NT2/D1 (cell line): Measurements from ENCODE around the gene FTO.

Experiments
- DNase-seq: peaks from one replicate; pipeline ENCODE4 v3.0.0-alpha.2; 2011; ENCODE audit warnings: low read depth, low spot score
- H3K27me3 ChIP-seq: 2 replicates; pipeline ENCODE4 v1.6.0; 2011; ENCODE audit warnings: mild to moderate bottlenecking; ENCODE audit not compliant: insufficient read length, insufficient read depth
- H3K36me3 ChIP-seq: 2 replicates; pipeline ENCODE4 v1.6.1; 2011; ENCODE audit warnings: mild to moderate bottlenecking, low read length, mixed read lengths; ENCODE audit not compliant: insufficient read depth, insufficient read length
- H3K4me1 ChIP-seq: 2 replicates; pipeline ENCODE4 v1.5.1; 2011; ENCODE audit not compliant: insufficient read depth, insufficient read length
- H3K4me3 ChIP-seq: 2 replicates; pipeline ENCODE4 v1.5.1; 2011; ENCODE audit warnings: low read depth; ENCODE audit not compliant: insufficient read length
- H3K9ac ChIP-seq: 2 replicates; pipeline ENCODE4 v1.6.0; 2011; ENCODE audit warnings: low read depth; ENCODE audit not compliant: insufficient read length
- H3K9me3 ChIP-seq: 2 replicates; pipeline ENCODE4 v1.5.1; 2011; ENCODE audit warnings: mild to moderate bottlenecking, low read length; ENCODE audit not compliant: insufficient read depth
- SUZ12 ChIP-seq: IDR thresholded peaks from 2 replicates; pipeline ENCODE4 v1.6.1; 2011; ENCODE audit not compliant: insufficient read length, insufficient read depth; ENCODE audit errors: extremely low read depth
- YY1 ChIP-seq: IDR thresholded peaks from 2 replicates; pipeline ENCODE4 v1.6.1; 2011; ENCODE audit not compliant: insufficient read length, insufficient read depth
- ZNF274 ChIP-seq: IDR thresholded peaks from 2 replicates; pipeline ENCODE4 v1.6.1; 2011; ENCODE audit warnings: mild to moderate bottlenecking, low read depth, low read length

FTO gene

DNA sequence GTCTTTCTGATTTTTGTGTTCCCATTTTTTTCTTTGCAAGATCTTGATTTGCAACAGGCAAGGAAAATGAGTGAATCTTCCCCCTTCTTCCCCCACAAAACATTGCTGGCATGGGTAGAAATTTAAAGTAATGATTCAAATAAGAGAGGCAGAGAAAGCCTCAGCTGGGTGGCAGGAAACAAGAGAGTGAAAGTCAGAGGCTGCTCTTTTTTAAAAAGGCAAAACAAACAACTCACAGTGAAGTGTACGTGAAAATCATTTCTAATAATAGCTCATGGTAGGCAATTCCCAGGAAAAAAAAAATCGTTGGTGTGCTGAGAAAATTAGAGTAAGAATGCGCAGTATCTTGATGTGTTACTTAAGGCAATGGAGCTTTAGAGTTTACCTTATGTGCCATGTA lies 229.5 kb downstream of the FTO start:
- Histone ChIP-seq H3K9ac (no peak overlapping the region), H3K4me1 (no peaks in the 10 kb centered on the region), H3K36me3 (no peaks in the 10 kb centered on the region), H3K27me3 (no peaks in the 10 kb centered on the region), H3K4me3 (no peak overlapping the region), H3K9me3 (no peaks in the 10 kb centered on the region)
- no peak for DNase-seq
- TF ChIP-seq ZNF274 = no peak
- TF ChIP-seq YY1 = no peak
- no peak for TF ChIP-seq SUZ12

DNA sequence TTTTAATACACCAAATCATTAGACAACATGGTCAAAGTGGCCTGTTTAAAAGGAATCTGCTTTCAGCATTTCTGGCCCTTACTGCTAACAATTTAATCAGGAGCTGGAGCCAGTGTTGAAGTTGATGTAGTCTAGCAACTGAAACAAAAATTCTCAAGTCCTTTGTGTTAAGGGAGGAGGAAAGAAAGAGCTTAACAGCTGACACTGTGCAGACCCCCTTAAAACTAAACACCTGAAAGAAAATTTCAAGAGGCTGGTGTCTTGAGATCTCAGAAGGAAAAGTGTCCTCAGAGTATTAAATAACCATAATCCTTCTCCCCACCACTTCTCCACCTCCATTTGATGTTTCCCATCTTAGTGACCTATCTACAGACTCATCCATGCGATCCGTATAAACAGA lies 232.1 kb downstream of the FTO start:
- DNase-seq = no peak
- TF ChIP-seq ZNF274 (no peak), SUZ12 (no peak), YY1 (no peak)

DNA sequence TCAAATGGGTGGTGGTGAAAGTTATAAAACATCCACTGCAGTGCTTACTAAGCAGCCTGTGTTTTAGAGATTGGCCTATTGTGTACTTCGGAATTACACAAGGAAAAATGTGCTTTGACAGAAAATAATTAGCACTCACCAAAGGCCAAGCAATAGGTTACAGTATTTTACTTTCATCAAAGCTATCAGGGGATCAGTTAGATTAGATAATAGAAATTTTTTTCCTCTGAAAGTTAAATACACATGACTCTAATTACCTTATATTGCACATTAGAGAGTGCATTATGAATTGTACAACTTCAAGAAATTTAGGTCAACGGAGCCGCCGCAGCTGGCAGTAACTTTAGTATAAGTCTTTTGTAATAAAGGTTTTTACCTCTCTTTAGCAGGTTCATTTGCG lies 232.6 kb downstream of the FTO start:
- no peak for TF ChIP-seq ZNF274
- no peak for TF ChIP-seq SUZ12
- no peak for TF ChIP-seq YY1
- Histone ChIP-seq H3K4me3 (no peak overlapping the region), H3K4me1 (no peaks in the 10 kb centered on the region), H3K9me3 (no peaks in the 10 kb centered on the region), H3K9ac (no peak overlapping the region), H3K36me3 (no peaks in the 10 kb centered on the region), H3K27me3 (no peaks in the 10 kb centered on the region)
- no peak for DNase-seq

More for the DNA sequence above, 232.1 kb downstream of the FTO start:
- Histone ChIP-seq H3K27me3 (no peaks in the 10 kb centered on the region), H3K36me3 (no peaks in the 10 kb centered on the region), H3K4me1 (no peaks in the 10 kb centered on the region), H3K9me3 (no peaks in the 10 kb centered on the region), H3K4me3 (no peak overlapping the region), H3K9ac (no peak overlapping the region)

DNA sequence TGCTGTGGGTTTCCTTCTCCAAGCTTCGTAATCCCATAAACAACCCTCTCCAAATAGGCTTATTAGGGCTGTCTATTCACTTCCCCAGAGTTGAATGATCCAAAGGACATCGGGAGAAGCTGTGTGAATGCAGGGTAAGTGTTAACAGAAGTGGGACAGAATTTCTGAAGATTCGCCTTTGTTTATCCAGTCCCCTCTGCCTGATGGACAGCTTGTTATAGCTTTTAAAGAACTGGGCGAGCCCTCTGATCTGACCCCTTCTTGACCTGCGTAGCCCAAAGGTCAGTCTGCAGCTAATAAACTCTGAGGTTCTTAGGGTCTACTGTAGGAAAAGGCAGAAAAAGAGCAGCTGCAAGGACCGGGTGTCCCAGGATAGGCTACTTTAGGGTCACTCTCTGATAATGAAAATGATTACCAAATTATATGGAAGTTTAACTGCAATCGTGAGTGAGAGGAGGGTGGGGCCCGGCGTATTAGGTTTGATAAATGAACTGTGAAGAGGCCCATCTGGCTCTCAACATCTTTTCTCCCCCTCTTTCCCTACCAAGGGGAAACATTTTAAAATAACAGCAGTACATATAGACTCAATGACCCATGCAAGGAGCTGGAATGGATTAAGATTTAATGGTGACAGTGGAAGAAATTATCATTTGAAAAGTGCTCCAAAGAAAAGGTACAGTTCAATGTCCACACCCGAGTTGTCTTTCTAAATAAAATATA lies 233.4 kb downstream of the FTO start:
- TF ChIP-seq ZNF274 = no peak
- Histone ChIP-seq H3K4me3 (no peak overlapping the region), H3K4me1 (no peaks in the 10 kb centered on the region), H3K27me3 (no peaks in the 10 kb centered on the region), H3K9me3 (no peaks in the 10 kb centered on the region), H3K36me3 (no peaks in the 10 kb centered on the region), H3K9ac (no peak overlapping the region)
- no peak for DNase-seq

- no peaks in the 10 kb centered on the region for H3K9me3 ChIP-seq
- DNase-seq = no peak
- no peak overlapping the region for H3K9ac ChIP-seq
- no peaks in the 10 kb centered on the region for H3K36me3 ChIP-seq
- no peak for TF ChIP-seq YY1
- no peak for TF ChIP-seq SUZ12
- TF ChIP-seq ZNF274 = no peak
- H3K4me3 ChIP-seq = no peak overlapping the region
- no peaks in the 10 kb centered on the region for H3K27me3 ChIP-seq
- H3K4me1 ChIP-seq = no peaks in the 10 kb centered on the region
These were observed 240.1 kb downstream of the FTO start for GRCh38 chr16:53944025-53944424.

GRCh38 chr16:53945996-53946395 lies 242.0 kb downstream of the FTO start:
- no peaks in the 10 kb centered on the region for H3K36me3 ChIP-seq
- DNase-seq = peak; percentile 23
- no peaks in the 10 kb centered on the region for H3K9me3 ChIP-seq
- H3K27me3 ChIP-seq = no peaks in the 10 kb centered on the region
- no peak overlapping the region for H3K4me3 ChIP-seq
- H3K4me1 ChIP-seq = no peaks in the 10 kb centered on the region
- no peak overlapping the region for H3K9ac ChIP-seq
- TF ChIP-seq YY1 = no peak
- TF ChIP-seq SUZ12 = no peak

- Histone ChIP-seq H3K36me3 (no peaks in the 10 kb centered on the region), H3K4me1 (no peaks in the 10 kb centered on the region), H3K4me3 (no peak overlapping the region), H3K9ac (no peak overlapping the region), H3K9me3 (no peaks in the 10 kb centered on the region), H3K27me3 (no peaks in the 10 kb centered on the region)
- TF ChIP-seq YY1 (no peak), SUZ12 (no peak), ZNF274 (no peak)
- no peak for DNase-seq
These were observed 242.9 kb downstream of the FTO start for GRCh38 chr16:53946746-53947386.

DNA sequence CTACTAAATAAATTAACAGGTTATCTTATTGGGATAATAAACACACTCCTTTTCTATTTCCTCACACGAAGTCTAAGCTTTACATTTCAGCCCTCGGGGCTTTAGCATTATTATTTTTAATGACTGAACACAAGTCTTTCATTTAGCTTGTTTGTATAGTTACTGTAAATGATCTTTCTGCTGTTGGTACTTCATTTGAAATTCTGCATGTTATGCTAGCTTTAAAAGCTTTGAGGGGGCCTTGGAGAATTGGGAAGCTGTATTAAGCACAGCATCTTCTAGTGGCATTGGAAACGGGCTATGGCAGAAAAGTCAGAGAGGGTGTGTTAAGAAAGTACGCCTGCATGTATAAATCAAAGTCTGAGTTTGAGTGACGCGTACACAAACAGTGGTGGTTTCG lies 243.7 kb downstream of the FTO start:
- TF ChIP-seq SUZ12 (no peak), YY1 (no peak), ZNF274 (no peak)
- H3K36me3 ChIP-seq = no peaks in the 10 kb centered on the region
- no peak overlapping the region for H3K9ac ChIP-seq
- no peak overlapping the region for H3K4me3 ChIP-seq
- no peak for DNase-seq
- H3K9me3 ChIP-seq = no peaks in the 10 kb centered on the region
- no peaks in the 10 kb centered on the region for H3K4me1 ChIP-seq
- no peaks in the 10 kb centered on the region for H3K27me3 ChIP-seq
